ENCODE data around the gene BICDL2.

Gene BICDL2

DNA sequence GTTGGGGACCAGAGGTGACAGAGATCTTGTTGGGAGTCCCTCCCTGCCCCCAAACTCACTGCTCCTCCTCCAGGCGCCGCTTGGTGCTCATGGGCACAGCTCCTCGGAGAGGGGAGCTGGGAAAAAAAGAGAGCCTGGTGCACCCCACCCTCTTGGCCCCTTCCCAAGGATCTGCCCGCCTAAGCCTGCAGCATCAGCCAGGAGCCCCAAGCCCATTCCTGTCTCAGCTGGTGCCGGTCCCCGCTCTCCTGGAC, 13.4 kb downstream of the BICDL2 start:
- DNase-seq, result peak; percentile 57 to 70

DNA sequence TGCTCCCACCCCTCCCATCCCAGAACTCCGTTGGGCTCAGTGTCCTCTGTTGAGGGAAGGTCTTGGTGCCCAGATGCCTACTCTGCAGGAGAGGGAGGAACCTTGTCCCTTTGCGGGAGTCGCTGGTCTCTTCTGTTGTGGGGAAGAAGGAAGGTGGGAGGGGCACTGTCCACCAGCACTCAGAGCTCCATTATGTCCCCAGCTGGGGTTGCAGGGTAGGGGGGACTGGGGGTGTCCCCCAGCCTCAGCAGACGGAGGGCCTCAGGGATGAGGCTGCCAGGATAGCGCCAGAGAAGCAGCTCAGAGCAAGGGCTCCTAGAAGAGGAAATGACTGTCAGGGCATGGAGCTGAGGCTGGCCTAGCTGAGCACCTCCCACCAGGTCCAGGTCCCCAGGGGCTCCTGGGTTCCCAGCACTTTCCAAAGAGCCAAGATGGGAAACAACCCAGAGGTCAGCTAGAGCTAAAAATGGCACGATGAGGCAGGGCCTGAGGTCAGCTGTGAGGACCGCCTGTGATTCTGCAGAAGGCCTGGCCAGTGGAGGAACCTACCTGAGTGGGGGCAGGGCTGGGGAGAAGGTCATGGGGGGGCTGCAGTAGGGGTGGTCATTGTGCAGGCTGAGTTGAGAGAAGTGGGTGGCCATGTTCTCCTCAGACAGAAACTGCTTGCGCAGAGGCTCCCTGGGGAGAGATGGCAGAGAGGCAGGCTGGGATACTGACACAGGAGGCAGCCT, 13.9 kb downstream of the BICDL2 start:
- peak in 1 of 2 experiments; percentile 57 for DNase-seq

DNA sequence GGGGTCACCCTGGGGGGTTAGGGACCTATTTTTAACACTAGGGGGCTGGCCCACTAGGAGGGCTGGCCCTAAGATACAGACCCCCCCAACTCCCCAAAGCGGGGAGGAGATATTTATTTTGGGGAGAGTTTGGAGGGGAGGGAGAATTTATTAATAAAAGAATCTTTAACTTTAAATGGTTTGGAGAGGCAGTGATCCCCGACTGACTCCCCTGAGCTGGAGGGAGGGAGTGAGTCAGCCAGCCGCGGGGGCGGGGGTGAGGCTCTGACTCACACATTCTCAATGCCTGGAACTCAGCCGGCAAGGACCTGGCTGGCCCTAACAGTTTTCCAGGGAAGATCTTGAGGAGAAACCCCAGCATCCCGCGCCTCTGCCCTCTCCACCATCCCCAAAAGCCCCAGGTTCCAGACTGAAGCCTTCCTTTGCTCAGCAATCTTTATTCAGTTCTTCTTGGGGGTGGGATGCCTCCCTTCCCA, 14.5 kb downstream of the BICDL2 start:
- peak; percentile 66 to 81 for DNase-seq

DNA sequence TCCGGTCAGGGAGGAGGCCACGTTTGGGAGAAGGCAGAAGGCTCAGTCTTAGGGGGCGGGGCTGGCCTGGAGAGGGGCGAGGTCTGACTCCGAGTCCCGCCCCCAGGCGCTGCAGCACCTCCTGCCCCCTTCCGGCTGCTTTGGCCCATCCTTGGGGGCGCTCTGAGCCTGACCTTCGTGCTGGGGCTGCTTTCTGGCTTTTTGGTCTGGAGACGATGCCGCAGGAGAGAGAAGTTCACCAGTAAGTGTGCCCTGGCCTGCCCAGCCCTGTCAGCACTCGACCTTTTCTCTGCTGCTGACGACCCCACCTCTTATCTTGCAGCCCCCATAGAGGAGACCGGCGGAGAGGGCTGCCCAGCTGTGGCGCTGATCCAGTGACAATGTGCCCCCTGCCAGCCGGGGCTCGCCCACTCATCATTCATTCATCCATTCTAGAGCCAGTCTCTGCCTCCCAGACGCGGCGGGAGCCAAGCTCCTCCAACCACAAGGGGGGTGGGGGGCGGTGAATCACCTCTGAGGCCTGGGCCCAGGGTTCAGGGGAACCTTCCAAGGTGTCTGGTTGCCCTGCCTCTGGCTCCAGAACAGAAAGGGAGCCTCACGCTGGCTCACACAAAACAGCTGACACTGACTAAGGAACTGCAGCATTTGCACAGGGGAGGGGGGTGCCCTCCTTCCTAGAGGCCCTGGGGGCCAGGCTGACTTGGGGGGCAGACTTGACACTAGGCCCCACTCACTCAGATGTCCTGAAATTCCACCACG, 15.1 kb downstream of the BICDL2 start:
- DNase-seq, result peak; percentile 43 to 80

DNA sequence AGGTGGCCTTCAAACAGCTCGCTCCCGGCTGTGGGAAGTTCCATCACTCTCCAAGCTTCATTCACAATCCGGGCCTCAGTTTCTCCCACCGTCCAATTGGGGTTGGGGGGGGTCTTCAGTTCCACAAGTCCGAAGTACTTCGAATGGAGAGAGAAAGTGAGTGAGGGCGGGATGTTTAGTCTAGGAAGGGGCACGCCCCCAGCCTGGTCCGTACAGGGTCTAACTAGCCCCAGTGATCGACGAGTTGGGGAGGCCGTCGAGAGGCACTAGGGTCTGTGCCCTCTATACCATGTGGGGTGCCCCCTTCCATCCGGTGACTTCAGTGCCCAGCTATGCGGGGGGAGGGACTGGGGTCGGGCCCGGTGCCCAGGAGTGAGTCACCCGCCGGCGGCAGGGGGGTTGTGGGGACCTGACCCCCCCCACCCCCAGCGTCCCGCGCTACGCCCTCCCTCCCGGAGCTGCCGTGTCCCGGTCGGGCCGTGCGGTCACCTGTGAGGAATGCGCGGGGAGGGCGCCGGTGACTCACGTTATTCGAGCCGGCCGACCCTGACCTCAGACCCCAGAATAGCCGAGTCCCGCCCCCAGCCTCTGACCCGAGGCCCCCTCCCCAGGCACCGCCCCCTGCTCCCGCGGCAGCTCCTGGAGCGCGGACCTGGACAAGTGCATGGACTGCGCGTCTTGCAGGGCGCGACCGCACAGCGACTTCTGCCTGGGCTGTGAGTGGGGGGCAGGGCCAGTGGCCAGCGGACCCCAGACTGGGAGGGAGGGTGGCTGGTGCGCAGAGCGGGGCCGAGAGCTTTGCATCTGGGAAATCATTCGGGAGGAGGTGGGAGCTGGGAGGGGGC, 15.9 kb downstream of the BICDL2 start:
- peak; percentile 67 to 74 for DNase-seq

DNA sequence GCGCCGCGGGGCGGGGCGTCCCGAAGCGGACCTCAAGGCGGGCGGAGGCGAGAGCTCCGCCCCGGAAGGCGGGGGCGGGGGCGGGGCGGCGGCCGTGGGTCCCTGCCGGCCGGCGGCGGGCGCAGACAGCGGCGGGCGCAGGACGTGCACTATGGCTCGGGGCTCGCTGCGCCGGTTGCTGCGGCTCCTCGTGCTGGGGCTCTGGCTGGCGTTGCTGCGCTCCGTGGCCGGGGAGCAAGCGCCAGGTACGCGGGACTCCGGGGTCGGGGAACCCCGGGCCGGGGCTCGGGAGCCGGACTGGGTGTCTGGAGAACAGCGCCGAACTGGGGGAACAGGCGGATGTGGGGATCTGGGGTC, 16.5 kb downstream of the BICDL2 start, which contains the start of gene TNFRSF12A:
Gene TNFRSF12A (plus strand): TSS at position 122 of the 357 bp plus-strand sequence. CDS start 30 bp downstream, at position 152.
- peak; percentile 45 to 84 for DNase-seq

DNA sequence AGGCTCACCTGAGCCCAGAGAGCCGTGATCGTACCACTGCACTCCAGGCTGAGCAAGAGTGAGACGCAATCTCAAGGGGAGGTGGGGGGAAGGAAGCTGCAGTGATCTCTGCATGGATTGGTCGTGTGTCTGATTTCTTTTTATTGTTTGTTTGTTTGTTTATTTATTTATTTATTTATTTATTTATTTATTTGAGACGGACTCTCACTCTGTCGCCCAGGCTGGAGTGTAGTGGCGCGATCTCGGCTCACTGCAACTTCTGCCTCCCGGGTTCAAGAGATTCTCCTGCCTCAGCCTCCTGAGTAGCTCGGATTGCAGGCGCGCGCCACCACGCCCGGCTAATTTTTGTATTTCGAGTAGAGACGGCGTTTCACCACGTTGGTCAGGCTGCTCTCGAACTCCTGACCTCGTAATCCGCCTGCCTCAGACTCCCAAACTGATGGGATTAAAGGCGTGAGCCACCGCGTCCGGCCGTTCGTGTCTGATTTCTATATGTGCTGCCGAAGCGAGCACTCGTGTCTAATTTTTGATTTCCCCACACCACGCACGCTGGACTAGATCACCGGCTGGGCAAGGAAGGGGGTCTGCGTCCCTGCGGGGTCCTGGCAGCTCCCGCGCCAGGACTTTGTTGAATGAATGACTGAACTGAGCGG, 17.0 kb downstream of the BICDL2 start:
- no peak for DNase-seq

DNA sequence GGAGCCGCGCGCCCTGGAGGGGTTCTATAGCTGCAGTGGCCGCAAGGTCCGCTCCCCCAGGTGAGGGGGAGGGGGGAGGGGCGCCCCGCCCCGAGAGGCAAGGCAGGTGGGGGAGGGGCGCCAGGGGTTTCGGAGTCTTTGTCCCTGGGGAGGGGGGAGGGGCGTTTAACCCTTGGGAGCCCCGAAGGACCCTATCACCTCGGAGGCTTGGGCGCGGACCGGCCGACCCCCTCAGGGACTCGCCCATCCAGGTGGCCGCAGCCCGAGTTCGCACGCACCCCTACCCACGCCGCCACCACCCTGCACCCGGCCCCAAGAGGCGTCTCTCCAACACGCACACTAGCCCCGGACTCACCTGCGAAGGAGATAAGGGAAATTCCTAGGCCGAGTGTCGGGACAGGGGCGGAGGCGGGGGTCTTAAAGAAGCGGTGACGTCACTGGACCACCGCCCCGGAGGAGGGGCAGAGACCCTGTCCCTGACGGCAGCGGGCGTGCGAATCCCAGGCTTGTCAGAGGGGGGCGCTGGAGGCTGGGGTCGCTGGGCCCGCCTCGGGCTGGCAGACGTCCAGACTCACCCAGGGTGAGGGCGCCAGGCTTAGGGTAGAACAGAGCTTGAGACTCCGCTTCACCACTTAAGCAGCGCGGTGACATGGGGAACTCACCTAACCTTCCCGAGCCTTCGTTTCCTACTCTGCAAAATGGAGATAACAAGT, 18.8 kb downstream of the BICDL2 start, which contains the start of gene CLDN6:
Gene CLDN6 (minus strand): TSS at position 390 of the 713 bp plus-strand sequence. CDS start 2,162 bp downstream, outside the sequence.
- DNase-seq, result no peak

DNA sequence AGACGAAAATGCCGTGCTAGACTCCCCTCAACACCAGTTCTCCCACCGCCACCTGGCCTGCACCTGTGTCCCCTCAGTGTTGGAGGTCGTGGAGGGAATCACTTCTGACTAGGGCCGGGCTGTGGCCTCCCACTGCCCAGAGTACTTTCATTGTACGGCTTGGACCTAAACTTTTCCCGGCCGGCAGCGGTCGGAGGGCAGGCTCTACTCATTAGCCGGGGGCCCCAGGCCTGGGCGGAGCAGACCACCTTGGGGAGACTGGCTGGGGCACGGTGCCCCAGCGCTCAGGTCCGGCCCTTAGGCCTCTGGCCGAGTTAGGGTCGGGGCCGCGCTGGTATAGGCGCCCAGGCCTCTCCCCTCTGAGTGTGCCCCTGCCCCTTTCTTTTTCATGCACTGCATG, 19.4 kb downstream of the BICDL2 start:
- DNase-seq, result no peak

DNA sequence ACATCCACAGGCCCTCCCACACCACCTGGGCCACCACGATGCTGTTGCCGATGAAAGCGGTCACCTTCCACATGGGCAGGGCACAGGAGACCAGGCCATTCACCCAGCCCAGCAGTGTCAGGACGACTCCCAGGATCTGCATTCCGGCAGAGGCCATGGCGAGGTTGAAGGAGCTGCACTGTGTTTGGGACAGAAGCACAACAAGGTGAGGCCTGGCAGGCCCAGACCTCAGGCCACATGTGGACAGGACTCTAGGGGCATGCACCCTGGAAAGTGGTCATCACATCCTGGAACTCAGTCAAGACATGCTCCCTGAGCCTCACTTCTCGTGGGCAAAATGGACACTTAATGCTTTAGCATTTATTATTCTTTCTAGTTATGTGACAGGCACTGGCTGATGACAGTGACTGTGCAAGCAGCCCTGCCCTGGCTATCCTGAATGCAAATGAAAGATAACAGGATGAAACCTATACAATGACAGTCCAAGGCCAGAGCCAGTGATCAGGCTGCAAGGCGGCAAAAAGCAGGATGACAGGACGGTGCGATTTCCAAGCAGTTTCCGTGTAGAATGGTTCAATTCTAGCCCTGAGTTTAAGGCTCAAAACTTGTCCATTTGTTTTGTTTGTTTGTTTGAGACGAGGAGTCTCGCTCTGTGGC, 20.8 kb downstream of the BICDL2 start:
- no peak for DNase-seq

DNA sequence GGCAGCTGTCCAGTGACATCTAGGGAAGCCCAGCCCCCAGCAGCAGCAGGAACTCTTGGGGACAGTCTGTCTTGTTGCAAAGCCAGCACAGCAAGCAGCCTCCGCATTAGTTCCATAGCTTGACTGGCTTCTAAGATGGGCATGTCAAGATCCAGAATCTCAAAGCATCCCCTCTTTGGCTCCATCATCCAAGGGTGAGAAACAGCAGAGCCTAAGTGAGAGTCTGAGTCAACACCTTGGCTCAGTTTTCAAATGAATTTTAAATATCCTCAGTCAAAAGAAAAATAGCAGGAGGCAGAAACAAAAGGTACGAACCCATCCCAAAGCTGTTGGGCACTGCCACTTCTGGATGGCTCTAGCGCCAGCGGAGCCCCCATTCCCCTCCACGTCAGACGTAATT, 21.8 kb downstream of the BICDL2 start:
- no peak for DNase-seq

DNA sequence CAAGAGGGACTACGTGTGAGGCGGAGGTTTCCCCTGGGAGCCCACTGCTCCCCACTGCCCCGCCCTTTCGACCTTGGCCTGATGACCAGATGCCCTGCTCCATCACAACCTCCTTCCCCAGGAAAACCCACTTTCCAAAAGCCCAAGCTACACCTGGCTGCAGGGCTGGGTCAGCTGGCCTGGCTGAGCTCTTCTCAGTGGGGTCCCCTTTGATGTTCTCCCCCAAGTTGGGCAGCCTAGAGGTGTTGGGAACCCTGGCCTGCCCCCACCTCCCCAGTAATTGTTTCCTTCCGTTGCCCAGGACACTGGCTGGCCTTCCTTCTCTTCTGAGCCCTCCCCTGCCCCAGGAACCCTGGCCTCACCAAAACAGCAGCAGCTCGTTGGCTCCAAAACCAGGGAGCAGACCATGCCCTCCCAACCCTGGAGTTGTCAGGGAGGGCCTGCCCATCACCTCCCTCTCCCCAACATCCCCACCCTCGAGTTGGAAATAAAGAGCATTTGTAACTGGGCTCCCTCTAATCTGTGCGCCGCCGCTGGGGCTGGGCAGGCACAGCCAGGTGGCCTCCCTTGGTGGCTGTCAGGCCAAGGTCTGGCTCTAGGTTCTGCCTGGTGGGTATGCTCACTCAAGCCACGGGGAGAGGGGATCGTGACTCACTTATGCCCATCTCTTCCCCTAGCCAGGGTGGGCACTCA, 22.6 kb downstream of the BICDL2 start:
- DNase-seq, result no peak

DNA sequence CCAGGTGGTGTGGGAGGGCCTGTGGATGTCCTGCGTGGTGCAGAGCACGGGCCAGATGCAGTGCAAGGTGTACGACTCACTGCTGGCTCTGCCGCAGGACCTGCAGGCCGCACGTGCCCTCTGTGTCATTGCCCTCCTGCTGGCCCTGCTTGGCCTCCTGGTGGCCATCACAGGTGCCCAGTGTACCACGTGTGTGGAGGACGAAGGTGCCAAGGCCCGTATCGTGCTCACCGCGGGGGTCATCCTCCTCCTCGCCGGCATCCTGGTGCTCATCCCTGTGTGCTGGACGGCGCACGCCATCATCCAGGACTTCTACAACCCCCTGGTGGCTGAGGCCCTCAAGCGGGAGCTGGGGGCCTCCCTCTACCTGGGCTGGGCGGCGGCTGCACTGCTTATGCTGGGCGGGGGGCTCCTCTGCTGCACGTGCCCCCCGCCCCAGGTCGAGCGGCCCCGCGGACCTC, 23.2 kb downstream of the BICDL2 start:
- no peak for DNase-seq

DNA sequence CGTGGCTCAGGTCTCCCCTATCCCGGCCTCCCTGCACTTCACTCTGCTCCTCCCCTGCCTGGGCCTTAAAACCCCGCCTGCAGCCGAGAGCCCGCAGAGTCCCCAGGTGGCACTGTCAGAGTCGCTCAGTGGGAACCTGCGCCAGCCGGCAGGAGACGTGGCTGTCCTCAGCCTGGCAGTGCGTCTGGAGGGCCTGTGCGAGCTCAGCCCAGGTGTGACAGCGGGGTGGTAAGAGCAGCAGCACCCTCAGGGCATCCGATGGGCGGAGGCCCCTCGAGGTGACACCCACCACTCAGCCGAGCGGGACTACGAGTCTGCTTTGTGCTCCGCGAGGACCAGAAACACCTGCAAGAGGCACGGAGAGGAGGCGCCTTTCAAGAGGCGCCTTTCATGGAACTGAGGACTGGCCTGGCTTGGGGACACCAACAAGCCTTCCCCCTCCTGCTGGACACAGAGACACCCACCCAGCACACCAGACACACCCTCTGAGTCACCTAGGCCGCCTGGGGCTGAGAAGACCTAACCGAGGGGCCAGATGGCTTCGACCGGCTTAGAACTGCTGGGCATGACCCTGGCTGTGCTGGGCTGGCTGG, 23.8 kb downstream of the BICDL2 start, which contains the start of gene CLDN9:
Gene CLDN9 (plus strand): TSS at position 96 of the 593 bp plus-strand sequence. CDS start 440 bp downstream, at position 536.
- no peak for DNase-seq

DNA sequence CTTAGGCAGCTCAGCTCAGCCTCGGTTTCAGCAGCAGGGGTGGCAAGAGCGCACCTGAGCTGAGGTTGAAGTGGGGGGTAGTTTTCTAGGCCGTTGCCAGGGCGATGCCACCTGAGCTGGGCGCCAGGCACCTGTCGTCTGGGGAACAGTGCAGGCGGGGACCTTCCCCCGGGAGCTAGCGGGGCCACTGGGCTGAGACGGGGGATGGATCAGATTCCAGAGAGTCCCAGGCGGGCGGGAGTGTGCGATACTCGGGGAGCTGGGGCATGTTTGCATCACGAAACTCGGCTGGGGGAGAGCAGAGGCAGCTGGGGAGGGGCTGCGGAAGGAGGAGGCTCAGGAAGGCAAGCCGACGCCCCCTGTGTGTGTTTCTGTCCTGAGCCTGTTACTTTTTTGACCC, 24.5 kb downstream of the BICDL2 start:
- no peak for DNase-seq

DNA sequence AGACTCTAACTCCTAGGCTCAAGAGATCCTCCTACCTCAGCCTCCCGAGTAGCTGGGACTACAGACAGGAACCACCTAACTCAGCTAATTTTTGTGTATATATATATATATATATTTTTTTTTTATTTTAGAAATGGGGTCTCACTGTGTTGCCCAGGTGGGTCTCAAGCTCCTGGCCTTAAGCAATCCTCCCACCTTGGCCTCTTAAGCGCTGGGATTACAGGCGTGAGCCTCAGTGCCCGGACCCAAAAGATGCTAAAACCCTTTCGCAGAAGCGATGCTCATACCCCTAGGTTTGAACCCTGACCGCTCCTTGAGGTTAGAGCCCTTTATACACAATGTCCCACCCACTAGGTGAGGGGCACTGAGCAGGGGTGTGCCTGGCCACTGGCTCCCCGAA, 26.2 kb downstream of the BICDL2 start:
- no peak for DNase-seq

DNA sequence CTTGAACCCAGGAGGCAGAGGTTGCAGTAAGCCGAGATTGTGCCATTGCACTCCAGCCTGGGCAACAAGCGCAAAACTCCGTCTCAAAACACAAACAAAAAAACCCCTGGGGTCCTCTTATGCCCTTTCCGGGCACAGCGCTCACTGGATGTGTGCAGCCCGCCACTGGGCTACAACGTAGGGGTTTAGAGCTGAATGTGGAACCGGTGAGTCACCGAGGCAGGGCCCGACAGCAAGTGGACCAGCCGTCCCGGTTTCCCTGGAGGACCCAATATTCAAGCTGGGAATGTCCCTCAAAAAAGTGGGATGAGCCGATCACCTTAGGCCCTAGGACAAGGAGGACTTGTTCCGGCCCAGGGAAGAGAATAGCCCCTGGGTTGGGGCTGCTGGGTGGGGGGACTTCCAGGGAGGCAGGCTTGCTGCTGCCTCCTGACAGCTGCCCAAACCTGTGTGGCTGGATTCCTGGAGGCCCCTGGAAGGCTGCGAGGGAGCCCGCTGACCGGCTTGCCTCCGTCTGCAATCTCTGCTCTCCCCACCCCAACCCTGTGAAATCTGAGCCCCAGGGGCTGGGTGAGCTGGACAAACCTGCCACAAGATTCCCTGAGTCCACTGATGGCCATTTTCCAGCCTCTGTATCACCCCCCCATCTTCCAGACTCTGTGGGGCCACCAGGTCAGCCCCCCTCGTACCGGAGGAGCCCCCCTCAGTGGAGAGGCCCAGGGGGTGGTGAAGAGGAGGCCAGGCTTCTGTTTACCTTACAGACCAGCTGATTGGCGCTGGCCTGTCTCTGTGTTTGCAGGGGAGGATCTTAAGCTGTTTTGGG, 27.0 kb downstream of the BICDL2 start:
- DNase-seq, result no peak

DNA sequence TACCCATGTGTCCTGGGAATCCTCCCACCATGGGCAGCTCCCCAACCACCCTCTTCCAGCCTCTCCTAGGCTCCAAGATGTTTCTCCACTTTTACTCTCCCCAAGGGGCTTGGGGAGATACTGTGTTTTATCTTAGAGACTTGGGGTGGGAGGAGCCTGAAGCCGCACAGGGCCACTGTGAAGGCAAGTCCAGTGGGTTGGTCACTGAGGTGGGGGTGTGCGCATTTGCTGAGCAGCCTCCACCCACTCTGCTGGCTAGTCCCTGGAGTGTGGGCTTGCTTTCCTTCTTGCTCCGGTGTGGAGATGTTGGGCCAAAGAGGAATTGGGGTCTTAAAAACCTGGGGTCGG, 28.1 kb downstream of the BICDL2 start:
- DNase-seq, result no peak

DNA sequence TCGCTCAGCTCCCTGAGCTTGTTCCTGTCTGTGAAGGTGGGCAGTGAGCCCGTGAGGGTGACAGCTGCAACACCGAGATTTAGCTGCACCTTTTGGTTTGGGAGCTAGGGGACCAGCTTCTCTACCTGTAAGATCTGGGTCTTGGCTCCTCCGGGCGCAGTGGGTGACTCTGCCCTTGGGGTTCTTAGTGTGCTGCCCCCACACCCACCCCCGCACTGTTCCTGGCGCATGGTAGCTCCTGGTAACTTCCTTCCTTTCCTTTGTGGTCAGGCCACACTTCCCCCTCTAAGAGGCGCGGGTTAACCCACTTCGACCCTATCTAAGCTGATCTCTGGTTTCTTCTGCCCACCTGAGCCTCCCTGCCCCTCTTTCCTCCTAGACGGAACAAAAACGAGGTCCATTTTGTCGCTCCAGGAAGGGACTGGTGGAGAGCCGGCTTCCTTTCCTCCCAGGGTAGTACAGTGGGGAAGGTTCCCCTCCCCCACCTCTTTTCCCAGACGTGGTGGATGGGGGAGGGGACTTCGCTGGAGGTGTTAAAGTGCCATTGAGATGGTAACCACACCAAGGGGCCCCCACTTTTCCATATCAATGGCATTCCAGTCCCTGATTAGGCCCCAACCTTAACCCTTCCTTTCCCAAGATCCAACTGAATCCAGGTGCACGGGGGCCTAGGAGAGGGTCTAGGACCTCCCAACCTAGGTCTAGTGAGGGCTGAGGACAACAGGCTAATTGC, 28.6 kb downstream of the BICDL2 start:
- no peak for DNase-seq

Data from NCI-H446 (cell line).